Measurements from ENCODE around the gene S100A7A.
"Not testable (repeated sequence)": the region's sequence is repeated elsewhere in the genome, so short reads cannot be mapped to it uniquely, and the experiment has no call there.

DNA sequence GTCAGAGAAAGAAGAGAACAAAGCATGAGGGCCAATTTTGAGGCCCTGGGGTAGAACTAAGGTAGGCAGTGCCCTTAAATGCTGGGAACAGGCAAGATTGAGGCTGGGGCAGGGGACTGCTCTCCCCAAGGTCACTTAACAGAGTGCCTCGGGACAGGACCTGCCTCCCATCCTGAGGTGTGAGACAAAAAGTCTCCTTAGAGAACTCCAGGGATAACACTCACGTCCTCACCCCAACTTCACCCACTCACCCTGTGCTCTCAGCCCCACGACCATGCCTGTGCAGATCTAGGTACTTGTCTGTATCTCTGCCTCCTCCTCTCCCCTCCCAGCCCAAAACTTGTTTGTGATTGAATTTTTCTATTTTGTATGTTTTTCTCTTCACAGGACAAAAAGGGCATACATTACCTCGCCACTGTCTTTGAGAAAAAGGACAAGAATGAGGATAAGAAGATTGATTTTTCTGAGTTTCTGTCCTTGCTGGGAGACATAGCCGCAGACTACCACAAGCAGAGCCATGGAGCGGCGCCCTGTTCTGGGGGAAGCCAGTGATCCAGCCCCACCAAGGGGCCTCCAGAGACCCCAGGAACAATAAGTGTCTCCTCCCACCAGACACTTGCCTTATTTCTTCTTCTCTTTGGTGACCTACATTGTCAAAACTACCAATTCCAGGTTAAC is 2.6 kb downstream of the S100A7A start:
- TF ChIP-seq POLR2A (IDR thresholded peaks at IDR 0.05; ENCODE audit: low read depth, low read length); EZH2 (IDR thresholded peaks at IDR 0.05; ENCODE audit: borderline replicate concordance, low read depth, low read length, severe bottlenecking); POLR2AphosphoS5 (IDR thresholded peaks at IDR 0.05; ENCODE audit: insufficient read depth, low read depth, low read length); MYC (IDR thresholded peaks at IDR 0.05; ENCODE audit: low read depth, low read length); FOS (IDR thresholded peaks at IDR 0.05; ENCODE audit: borderline replicate concordance, insufficient read depth, low read length); GATA2 (IDR thresholded peaks at IDR 0.05; ENCODE audit: insufficient read depth, insufficient read length, low read depth, low read length); JUN (IDR thresholded peaks at IDR 0.05; ENCODE audit: borderline replicate concordance, insufficient read depth, insufficient read length, low read depth): not testable (repeated sequence)
- TF ChIP-seq, protein P1, sequence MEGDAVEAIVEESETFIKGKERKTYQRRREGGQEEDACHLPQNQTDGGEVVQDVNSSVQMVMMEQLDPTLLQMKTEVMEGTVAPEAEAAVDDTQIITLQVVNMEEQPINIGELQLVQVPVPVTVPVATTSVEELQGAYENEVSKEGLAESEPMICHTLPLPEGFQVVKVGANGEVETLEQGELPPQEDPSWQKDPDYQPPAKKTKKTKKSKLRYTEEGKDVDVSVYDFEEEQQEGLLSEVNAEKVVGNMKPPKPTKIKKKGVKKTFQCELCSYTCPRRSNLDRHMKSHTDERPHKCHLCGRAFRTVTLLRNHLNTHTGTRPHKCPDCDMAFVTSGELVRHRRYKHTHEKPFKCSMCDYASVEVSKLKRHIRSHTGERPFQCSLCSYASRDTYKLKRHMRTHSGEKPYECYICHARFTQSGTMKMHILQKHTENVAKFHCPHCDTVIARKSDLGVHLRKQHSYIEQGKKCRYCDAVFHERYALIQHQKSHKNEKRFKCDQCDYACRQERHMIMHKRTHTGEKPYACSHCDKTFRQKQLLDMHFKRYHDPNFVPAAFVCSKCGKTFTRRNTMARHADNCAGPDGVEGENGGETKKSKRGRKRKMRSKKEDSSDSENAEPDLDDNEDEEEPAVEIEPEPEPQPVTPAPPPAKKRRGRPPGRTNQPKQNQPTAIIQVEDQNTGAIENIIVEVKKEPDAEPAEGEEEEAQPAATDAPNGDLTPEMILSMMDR (IDR thresholded peaks at IDR 0.05; ENCODE audit: extremely low read depth in 1 of 2, insufficient read depth in 1 of 2, low read depth in 1 of 2, low read length in 2 of 2): not testable (repeated sequence)
- TF ChIP-seq, protein P2, sequence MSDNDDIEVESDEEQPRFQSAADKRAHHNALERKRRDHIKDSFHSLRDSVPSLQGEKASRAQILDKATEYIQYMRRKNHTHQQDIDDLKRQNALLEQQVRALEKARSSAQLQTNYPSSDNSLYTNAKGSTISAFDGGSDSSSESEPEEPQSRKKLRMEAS (IDR thresholded peaks at IDR 0.05; ENCODE audit: insufficient read depth, insufficient read length): not testable (repeated sequence)

All from endothelial cell of umbilical vein (primary cell).